GM23338 (cell line): ENCODE results near the gene FILIP1L. TPM values are rescaled to one million over a fixed set of nuclear protein-coding genes. Genes with fewer than 3 reads are reported as not detected.

Experiments used
- ATAC-seq: fragments of 200-7000 bp; cut with Tn5 transposase; 3 replicates; pipeline ENCODE4 v1.9.1; 2020
- DNase-seq: peaks from one replicate; pipeline ENCODE4 v3.0.0-alpha.2; 2015; ENCODE audit warnings: low spot score
- H2AFZ ChIP-seq: fragments of 200-600 bp; sonication (generic); 2 replicates; pipeline ENCODE4 v1.8.0; 2016; ENCODE audit warnings: antibody characterized with exemption, mild to moderate bottlenecking, moderate library complexity
- H3F3A ChIP-seq: fragments of 200-600 bp; sonication (generic); replicated peaks from 2 replicates; pipeline ENCODE4 v1.8.0; 2017; ENCODE audit warnings: antibody characterized with exemption, mixed run types, low read depth
- H3K27ac ChIP-seq: fragments of 200-600 bp; sonication (generic); 2 replicates; pipeline ENCODE4 v1.6.1; 2016; ENCODE audit warnings: low read depth
- H3K27me3 ChIP-seq: fragments of 200-600 bp; sonication (generic); 2 replicates; pipeline ENCODE4 v1.8.0; 2016; ENCODE audit warnings: mild to moderate bottlenecking, mixed run types, moderate library complexity; ENCODE audit not compliant: insufficient read depth
- H3K36me3 ChIP-seq: fragments of 200-600 bp; sonication (generic); 2 replicates; pipeline ENCODE4 v1.8.0; 2016; ENCODE audit warnings: mild to moderate bottlenecking; ENCODE audit not compliant: insufficient read depth
- H3K4me1 ChIP-seq: fragments of 200-600 bp; sonication (generic); 2 replicates; pipeline ENCODE4 v1.8.0; 2016; ENCODE audit warnings: mild to moderate bottlenecking, moderate library complexity; ENCODE audit not compliant: insufficient read depth
- H3K4me2 ChIP-seq: fragments of 200-600 bp; sonication (generic); 2 replicates; pipeline ENCODE4 v1.7.1; 2017; ENCODE audit warnings: mixed run types
- H3K4me3 ChIP-seq: fragments of 200-600 bp; sonication (generic); 2 replicates; pipeline ENCODE4 v1.6.1; 2016; ENCODE audit warnings: mixed run types
- H3K79me2 ChIP-seq: fragments of 200-600 bp; sonication (generic); replicated peaks from 2 replicates; pipeline ENCODE4 v1.8.0; 2017; ENCODE audit warnings: mild to moderate bottlenecking; ENCODE audit not compliant: insufficient read depth
- H3K9me2 ChIP-seq: fragments of 200-600 bp; sonication (generic); 2 replicates; pipeline ENCODE4 v1.8.0; 2017; ENCODE audit not compliant: insufficient read depth
- H4K20me1 ChIP-seq: fragments of 200-600 bp; sonication (generic); replicated peaks from 2 replicates; pipeline ENCODE4 v1.8.0; 2017; ENCODE audit warnings: mild to moderate bottlenecking; ENCODE audit not compliant: insufficient read depth
- H3K27ac Mint-ChIP-seq: 2 replicates; pipeline ENCODE4 v1.8.0; 2020; ENCODE audit warnings: inconsistent platforms, mild to moderate bottlenecking, moderate library complexity, mixed read lengths
- H3K27me3 Mint-ChIP-seq: 3 replicates; pipeline ENCODE4 v1.8.0; 2022; ENCODE audit warnings: low read depth, mild to moderate bottlenecking, moderate library complexity, mixed read lengths, inconsistent platforms; ENCODE audit not compliant: insufficient read depth, poor library complexity
- H3K36me3 Mint-ChIP-seq: 3 replicates; pipeline ENCODE4 v1.8.0; 2021; ENCODE audit warnings: low read depth, mild to moderate bottlenecking, inconsistent platforms, moderate library complexity, mixed read lengths
- H3K4me1 Mint-ChIP-seq: 3 replicates; pipeline ENCODE4 v1.8.0; 2020; ENCODE audit warnings: mild to moderate bottlenecking, inconsistent platforms, mixed read lengths
- H3K4me3 Mint-ChIP-seq: 3 replicates; pipeline ENCODE4 v1.8.0; 2021; ENCODE audit warnings: moderate library complexity, mild to moderate bottlenecking, inconsistent platforms, mixed read lengths
- H3K9me3 Mint-ChIP-seq: 3 replicates; pipeline ENCODE4 v1.8.0; 2020; ENCODE audit warnings: moderate library complexity, mild to moderate bottlenecking, inconsistent platforms, mixed read lengths
- STAT1 ChIP-seq: IDR thresholded peaks from one replicate; pipeline ENCODE4 v1.6.1; 2016; ENCODE audit warnings: antibody characterized with exemption; ENCODE audit not compliant: unreplicated experiment
- ZNF331 ChIP-seq: fragments of 250-450 bp; sonication (Bioruptor Pico); IDR thresholded peaks from 2 replicates; pipeline ENCODE4 v1.5.0; 2020; ENCODE audit warnings: low read depth, mild to moderate bottlenecking, moderate library complexity
- ZNF462 ChIP-seq: fragments of 250-450 bp; sonication (Bioruptor Pico); IDR thresholded peaks from 2 replicates; pipeline ENCODE4 v1.5.0; 2020; ENCODE audit warnings: mild to moderate bottlenecking, moderate library complexity
- polyA plus RNA-seq: library from polyadenylated mRNA; unstranded; fragments of >200 nt; fragmentation: Nextera tagmentation; extraction: Ambion mirVana; gene quantifications from 2 replicates; pipeline ENCODE4 v1.2.1, GENCODE V29; 2016
- total RNA-seq: library from RNA; depleted of rRNA; stranded (reverse); fragments of >200 nt; shearing (Covaris generic); gene quantifications from 2 replicates; pipeline ENCODE4 v1.2.3, GENCODE V29; 2014
- TF ChIP-seq, protein P1 (sequence below), 2 experiments: fragments of 200-600 bp in 1 of 2; sonication (generic) in 1 of 2; conservative IDR thresholded peaks; 2 replicates each; pipeline versions ENCODE4 v1.5.1 to v1.6.1; 2016 to 2017; ENCODE audit warnings: antibody characterized with exemption in 2 of 2, low read depth in 2 of 2, mild to moderate bottlenecking in 2 of 2, moderate library complexity in 1 of 2

FILIP1L gene
- total and polyA plus RNA-seq, 2 experiments from 2014 or later = 1.6 TPM; not detected in 1

DNA sequence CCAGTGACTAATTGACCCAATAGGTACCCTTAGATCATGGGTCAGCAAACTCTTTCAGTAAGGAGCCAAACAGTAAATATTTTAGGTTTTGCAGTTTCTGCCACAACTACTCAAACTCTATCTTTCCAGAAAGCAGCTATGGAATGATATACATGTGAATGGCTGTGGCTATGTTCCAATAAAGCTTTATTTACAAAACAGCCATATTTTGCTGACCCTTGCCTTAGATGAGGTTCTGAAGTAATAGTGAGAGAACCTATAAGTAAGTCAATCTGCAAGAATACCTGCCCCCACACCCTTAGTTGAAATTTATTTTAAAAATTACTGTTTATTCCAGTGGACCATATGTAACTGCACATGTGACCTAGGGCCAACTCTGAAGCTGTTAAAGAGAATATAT is 162.6 kb downstream of the FILIP1L start (continued):
- TF ChIP-seq ZNF462 (CRISPR knock-in tag) (no peak), STAT1 (no peak)

- H3K4me2 ChIP-seq = no peak overlapping the region
- peaks cover 21% of the 10 kb centered on the region for H3K4me1 Mint-ChIP-seq
Measured at GRCh38 chr3:99950921-99951320, 163.4 kb downstream of the FILIP1L start.

More at GRCh38 chr3:99950921-99951320, 163.4 kb downstream of the FILIP1L start:
- Mint-ChIP-seq H3K36me3 (no peaks in the 10 kb centered on the region), H3K4me3 (no peak overlapping the region), H3K9me3 (no peaks in the 10 kb centered on the region), H3K27ac (no peak overlapping the region), H3K27me3 (peaks cover 2% of the 10 kb centered on the region)
- peaks cover 29% of the 10 kb centered on the region for H3K4me1 ChIP-seq
- no peak overlapping the region for H3K27ac ChIP-seq
- TF ChIP-seq, protein P1, sequence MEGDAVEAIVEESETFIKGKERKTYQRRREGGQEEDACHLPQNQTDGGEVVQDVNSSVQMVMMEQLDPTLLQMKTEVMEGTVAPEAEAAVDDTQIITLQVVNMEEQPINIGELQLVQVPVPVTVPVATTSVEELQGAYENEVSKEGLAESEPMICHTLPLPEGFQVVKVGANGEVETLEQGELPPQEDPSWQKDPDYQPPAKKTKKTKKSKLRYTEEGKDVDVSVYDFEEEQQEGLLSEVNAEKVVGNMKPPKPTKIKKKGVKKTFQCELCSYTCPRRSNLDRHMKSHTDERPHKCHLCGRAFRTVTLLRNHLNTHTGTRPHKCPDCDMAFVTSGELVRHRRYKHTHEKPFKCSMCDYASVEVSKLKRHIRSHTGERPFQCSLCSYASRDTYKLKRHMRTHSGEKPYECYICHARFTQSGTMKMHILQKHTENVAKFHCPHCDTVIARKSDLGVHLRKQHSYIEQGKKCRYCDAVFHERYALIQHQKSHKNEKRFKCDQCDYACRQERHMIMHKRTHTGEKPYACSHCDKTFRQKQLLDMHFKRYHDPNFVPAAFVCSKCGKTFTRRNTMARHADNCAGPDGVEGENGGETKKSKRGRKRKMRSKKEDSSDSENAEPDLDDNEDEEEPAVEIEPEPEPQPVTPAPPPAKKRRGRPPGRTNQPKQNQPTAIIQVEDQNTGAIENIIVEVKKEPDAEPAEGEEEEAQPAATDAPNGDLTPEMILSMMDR (conservative IDR thresholded peaks at IDR 0.05; ENCODE audit: low read depth in 2 of 2) = no peak
- TF ChIP-seq ZNF331 (CRISPR knock-in tag) = no peak
- H4K20me1 ChIP-seq = no peaks in the 10 kb centered on the region
- H3K79me2 ChIP-seq = no peaks in the 10 kb centered on the region; the same call in 1 of the 2 replicates
- no peaks in the 10 kb centered on the region for H3K36me3 ChIP-seq
- H3K27me3 ChIP-seq = no peaks in the 10 kb centered on the region
- H3K9me2 ChIP-seq = no peaks in the 10 kb centered on the region
- no peak for ATAC-seq
- H3F3A ChIP-seq = no peaks in the 10 kb centered on the region
- DNase-seq = no peak
- H3K4me3 ChIP-seq = no peak overlapping the region
- no peak overlapping the region for H2AFZ ChIP-seq
